ENCODE measurements around the gene CDC42BPG.

The CDC42BPG gene

GRCh38 chr11:64801561-64802369, 42.7 kb downstream of the CDC42BPG start:
- no peak for DNase-seq

GRCh38 chr11:64801158-64801464, 43.3 kb downstream of the CDC42BPG start:
- DNase-seq = no peak

GRCh38 chr11:64800303-64801157, 43.9 kb downstream of the CDC42BPG start:
- no peak for DNase-seq

DNA sequence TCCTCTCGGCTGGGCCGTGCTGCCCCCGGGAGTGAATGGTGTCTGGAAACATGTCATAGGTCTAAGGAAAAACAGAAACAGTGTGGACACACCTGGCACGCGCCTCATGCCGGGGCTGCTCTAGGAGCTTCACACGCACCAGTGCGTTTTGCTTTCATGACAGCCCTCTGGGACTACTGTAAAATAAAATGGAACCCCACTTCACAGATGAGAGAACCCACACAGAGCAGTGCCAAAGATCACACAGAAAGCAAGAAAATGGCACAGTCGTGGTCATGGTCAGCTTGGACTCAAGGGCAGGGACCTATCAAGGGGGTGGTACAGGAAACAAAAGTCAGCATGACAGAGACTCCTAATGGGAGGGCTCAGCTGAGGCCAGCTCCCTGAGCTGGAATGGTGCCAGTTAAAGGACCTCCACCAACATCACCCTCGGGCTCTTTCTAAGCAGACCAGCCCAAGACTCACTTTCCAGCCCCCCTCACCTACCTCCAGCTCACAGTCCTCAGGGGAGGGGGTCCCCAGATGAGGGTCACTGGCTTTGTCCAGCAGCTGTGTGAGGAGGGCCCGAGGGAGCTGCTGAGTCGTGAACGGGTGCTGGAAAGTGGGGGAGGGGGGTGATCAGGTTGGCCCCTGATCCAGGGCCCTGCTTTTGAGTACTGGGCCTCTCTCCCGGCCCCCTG, 44.7 kb downstream of the CDC42BPG start:
- no peak for DNase-seq

DNA sequence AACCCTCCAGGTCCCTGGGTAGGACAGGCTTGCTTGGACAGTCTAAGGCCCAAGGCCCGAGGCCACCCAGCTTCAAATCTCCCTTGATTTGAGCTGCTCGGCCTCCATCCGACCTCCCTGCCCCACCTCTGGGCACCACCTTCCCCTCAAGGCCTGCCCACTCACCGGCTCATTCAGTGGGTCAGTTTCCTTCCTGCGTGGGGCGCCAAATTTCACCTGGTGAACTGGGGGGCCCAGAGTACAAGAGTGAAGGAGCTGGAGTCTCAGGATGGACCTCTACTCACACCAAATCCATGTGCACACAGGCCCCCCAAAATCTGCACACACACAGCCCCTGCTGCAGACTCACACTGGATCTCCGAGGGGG, 45.2 kb downstream of the CDC42BPG start:
- no peak for DNase-seq

DNA sequence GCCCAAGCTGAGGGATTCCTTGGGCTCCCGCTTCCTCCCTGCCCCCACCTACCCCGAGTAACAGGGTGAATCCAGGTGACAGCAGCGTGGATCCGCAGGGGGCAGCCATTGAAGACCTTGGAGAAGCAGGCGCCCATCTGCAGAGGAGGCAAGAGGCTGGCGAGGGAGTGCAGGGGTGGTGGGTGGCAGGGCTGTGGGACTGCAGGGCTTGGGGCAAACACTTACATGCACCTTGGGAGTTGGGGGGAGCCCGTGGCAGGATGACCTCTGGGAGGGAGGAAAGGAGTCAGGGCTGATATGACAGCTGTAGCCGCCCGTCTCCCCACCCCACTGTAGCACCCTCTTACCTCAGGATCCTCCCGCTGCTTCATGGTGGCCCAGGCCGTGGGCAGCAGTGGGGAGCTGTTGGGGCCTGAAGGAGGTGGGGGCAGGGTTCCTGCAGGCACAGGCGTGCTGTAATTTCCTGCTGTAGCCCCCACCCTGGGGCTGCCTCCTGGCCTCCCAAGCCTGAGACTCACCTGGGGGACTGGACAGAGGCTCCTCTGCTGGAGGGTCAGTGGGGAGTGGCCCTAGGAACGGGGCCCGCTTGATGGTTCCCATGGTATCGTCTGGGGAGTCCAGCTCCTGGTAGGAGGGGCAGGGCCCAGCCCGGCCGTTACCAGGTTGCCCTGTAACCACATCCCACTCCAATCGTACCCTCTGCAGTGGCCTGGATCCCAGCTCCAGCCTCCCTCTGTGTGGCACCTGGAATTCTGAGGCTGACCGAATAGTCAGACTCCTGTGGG, 47.5 kb downstream of the CDC42BPG start:
- no peak for DNase-seq

GRCh38 chr11:64796047-64796756, 48.3 kb downstream of the CDC42BPG start:
- no peak for DNase-seq

GRCh38 chr11:64794526-64794925, 49.9 kb downstream of the CDC42BPG start:
- no peak for DNase-seq

GRCh38 chr11:64793271-64794160, 50.9 kb downstream of the CDC42BPG start:
- no peak for DNase-seq

- no peak for DNase-seq
Measured at GRCh38 chr11:64792482-64792881, 52.0 kb downstream of the CDC42BPG start.

DNA sequence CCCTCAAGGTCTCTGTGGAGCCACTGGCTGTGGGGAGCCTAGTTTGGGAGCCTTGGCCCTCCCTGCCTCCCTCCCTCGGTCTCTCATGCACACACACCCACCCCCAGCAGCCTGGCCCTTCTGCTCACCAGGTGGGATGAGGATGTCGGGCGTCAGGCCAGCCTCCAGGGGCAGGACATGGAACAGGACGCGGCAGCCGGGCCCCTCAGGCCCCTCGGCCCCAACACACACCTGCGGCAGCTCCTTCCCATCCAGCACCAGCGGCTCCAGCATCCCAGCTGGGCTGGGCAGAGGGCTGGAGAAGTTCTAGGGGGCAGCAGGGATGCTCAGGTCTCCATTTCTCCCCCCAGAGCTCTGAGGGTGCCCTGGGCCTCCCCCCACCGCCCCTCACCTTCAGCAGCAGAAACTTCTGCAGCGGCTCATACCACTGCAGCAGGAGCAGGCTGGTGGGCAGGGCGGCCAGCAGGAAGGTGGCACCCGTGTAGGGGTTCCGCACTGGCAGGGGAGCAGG, 52.6 kb downstream of the CDC42BPG start:
- DNase-seq = no peak

DNA sequence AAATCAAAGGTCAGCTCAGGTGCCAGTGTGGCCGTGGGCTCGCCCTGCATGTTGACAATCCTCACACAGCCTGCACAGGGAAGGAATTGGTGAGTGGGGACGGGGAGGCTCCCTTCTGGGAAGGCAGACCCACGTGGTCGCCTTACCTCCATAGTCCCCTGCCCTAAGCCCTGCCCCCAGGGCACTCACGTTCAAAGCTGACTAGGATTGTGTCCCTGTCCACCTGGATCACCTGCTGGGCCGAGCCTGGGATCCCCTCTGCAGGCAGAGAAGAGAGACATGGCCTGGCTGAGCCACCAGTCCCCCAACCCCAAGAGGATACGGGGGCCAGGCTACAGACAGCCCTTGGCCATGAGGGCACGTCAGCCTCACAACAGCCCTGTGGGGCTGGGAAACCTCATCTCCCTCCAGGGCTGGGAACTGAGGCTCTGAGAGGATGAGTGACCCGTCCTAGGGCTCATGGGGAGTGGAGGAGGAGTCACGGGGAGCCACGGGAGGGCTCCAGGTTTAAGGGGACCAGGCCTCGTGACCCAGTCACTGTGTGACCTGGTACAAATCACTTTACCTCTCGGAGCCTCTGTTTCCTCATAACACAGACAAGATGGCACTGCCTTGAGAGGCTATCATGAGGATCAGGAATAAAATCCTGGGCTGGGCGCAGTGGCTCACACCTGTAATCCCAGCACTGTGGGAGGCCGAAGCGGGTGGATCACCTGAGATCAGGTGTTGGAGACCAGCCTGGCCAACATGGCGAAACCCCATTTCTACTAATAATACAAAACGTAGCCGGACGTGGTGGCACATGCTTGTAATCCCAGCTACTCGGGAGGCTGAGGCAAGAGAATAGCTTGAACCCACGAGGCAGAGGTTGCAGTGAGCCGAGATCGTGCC, 54.0 kb downstream of the CDC42BPG start:
- no peak for DNase-seq

DNA sequence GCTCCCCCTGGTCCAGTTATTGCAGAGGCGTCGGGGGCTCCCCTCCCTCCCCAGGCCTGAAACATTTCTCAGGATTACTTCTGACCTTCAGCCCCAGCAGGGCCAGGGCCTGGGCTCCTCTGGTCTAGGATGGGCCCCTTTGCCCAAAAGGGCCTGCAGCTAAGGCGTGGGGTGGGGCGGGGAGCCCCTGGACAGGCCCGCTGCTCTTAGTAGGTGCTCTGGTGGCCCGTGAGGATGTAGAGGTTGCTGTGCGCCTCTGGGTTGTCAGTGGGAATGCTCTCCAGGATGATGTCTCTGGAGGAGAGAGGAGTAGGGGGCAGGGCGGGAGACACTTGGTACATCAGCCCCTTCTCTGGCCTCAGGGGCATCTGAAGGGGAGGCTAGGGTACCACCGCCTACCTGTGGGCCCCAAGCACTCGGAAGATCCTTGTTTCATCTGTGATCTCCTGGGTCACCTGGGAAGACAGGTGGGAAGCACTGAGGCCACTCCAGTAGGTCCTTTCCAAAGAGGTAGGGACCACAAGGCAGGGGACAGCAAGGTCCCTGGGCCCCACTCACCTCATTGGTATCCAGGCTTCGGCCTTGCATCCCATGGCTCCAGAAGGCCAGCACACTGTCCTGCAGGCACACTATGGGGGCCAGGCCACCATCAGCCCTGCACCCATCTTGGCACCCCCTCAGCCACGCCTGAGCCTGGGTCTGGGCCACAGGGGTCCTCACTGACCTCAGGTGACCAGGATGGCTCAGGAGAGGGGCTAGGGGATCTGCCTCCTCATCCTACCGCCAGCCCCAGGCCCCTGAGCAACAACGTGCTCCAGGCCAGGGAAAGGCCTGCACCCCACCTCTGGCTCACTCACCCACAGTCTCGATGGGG, 54.9 kb downstream of the CDC42BPG start:
- no peak for DNase-seq

- no peak for DNase-seq
Measured at GRCh38 chr11:64788321-64789215, 55.9 kb downstream of the CDC42BPG start.

DNA sequence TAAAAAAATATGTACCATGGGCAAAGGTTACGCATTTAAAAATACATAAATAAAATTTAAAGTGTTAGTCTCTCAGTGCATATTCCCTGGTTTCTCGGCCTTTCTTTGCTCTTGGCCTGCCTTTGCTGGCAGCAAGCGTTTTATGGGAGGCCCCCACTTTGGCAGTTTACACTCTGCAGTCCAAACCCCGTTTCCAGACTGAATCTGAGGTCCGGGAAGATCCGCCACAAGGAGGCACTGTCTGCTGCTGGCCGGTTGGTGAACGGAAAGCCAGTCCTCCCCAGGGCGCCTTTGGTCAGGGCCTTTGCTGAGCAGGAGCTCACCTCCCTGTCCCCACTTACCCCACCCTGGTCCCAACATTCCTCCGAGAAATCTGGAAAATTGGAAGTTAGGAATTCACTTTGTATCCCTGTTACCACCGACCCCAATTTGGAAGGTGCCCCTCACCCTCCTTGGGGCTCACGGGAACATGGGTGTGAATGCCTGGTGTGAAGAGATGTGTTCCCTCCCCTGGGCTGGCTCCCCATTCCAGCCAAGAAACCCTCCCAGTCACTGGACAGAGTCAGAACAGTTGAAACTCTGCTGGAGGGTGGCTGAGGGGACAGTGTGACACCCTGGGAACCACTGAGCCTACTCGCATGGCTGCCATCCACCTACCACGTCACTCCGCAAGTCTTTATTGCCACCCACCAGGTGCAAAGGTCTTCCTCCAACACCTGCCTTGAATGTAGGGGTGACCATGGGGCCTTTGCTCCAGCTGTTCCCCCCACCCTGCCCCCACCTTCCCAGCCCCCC, 56.7 kb downstream of the CDC42BPG start:
- DNase-seq = peak; percentile 72

- DNase-seq = no peak
Measured at GRCh38 chr11:64786308-64786707, 58.1 kb downstream of the CDC42BPG start.
